ENCODE measurements around the gene RFWD3.

DNA sequence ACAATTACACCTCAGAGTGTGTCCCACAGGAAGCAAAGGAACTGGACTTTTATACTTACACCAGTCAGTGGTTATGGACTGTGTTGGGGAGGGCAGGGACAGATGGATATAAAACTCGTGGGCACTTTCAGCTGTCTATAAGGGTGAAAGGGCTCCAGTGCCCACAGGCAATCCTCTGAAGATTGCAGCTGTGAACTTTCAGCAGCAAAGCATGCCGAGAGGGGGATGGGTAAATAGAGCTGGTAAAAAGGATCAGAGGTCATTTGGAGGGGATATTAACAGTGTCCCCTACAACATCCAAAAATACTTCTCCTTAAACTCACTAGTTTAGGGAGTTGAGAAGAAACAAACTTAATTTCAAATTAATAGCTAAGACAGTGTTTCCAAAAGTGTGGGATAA lies 13.3 kb upstream of the RFWD3 start:
- TF ChIP-seq POLR2AphosphoS5 (IDR thresholded peaks at IDR 0.05; ENCODE audit: low read depth, low read length), result no peak
- TF ChIP-seq SIN3A (IDR thresholded peaks at IDR 0.05; ENCODE audit: borderline replicate concordance, insufficient read depth, low read length), result no peak

Data from PFSK-1 (cell line).